Activated naive CD8-positive, alpha-beta T cell treated with anti-CD3 and anti-CD28 coated beads for 36 hours (primary cell): ENCODE data around the gene SRSF4. TPM values are rescaled to one million over a fixed set of nuclear protein-coding genes. Genes with fewer than 3 reads are reported as not detected.
"Not testable (repeated sequence)": the region's sequence is repeated elsewhere in the genome, so short reads cannot be mapped to it uniquely, and the experiment has no call there.

Source experiments
- DNase-seq: peaks from one replicate; pipeline ENCODE4 v3.0.0; 2021
- H3K27ac Mint-ChIP-seq: one replicate; pipeline ENCODE4 v1.8.0; 2022; ENCODE audit warnings: mild to moderate bottlenecking, moderate library complexity, mixed read lengths
- H3K27me3 Mint-ChIP-seq: one replicate; pipeline ENCODE4 v1.8.0; 2022; ENCODE audit warnings: mild to moderate bottlenecking, mixed read lengths
- H3K36me3 Mint-ChIP-seq: one replicate; pipeline ENCODE4 v1.8.0; 2021; ENCODE audit warnings: mild to moderate bottlenecking, mixed read lengths
- H3K4me1 Mint-ChIP-seq: one replicate; pipeline ENCODE4 v1.8.0; 2021; ENCODE audit warnings: mixed read lengths
- H3K4me3 Mint-ChIP-seq: one replicate; pipeline ENCODE4 v1.8.0; 2022; ENCODE audit warnings: mild to moderate bottlenecking, moderate library complexity, mixed read lengths
- H3K9me3 Mint-ChIP-seq: one replicate; pipeline ENCODE4 v1.8.0; 2022; ENCODE audit warnings: mixed read lengths
- total RNA-seq, 2 experiments: library from RNA; stranded (reverse); gene quantifications; one replicate each; pipeline ENCODE4 v1.2.3, GENCODE V29; 2021

Gene SRSF4
- total RNA-seq, 2 experiments from 2014 or later: 113 to 114 TPM

- Mint-ChIP-seq H3K9me3 (no peaks in the 10 kb centered on the region), H3K4me1 (peaks cover 33% of the 10 kb centered on the region), H3K27ac (no peak overlapping the region), H3K4me3 (no peak overlapping the region), H3K27me3 (no peaks in the 10 kb centered on the region), H3K36me3 (peaks cover 31% of the 10 kb centered on the region)
- DNase-seq: no peak
These were observed 19.7 kb downstream of the SRSF4 start for GRCh38 chr1:29162025-29162424.

- peaks cover 33% of the 10 kb centered on the region for H3K36me3 Mint-ChIP-seq
- H3K27ac Mint-ChIP-seq: no peak overlapping the region
- H3K27me3 Mint-ChIP-seq: no peaks in the 10 kb centered on the region
- DNase-seq: no peak
- no peaks in the 10 kb centered on the region for H3K9me3 Mint-ChIP-seq
- H3K4me3 Mint-ChIP-seq: no peak overlapping the region
- H3K4me1 Mint-ChIP-seq: peaks cover 18% of the 10 kb centered on the region
These were observed 21.9 kb downstream of the SRSF4 start for GRCh38 chr1:29159773-29160172.

GRCh38 chr1:29157269-29157601 lies 24.5 kb downstream of the SRSF4 start:
- no peak overlapping the region for H3K4me3 Mint-ChIP-seq
- no peak overlapping the region for H3K27ac Mint-ChIP-seq
- H3K36me3 Mint-ChIP-seq: peaks cover 33% of the 10 kb centered on the region
- no peaks in the 10 kb centered on the region for H3K9me3 Mint-ChIP-seq
- no peak for DNase-seq
- H3K4me1 Mint-ChIP-seq: peaks cover 4% of the 10 kb centered on the region
- no peaks in the 10 kb centered on the region for H3K27me3 Mint-ChIP-seq

- Mint-ChIP-seq H3K4me1 (peaks cover 2% of the 10 kb centered on the region), H3K27ac (no peak overlapping the region), H3K9me3 (no peaks in the 10 kb centered on the region), H3K27me3 (no peaks in the 10 kb centered on the region), H3K36me3 (peaks cover 35% of the 10 kb centered on the region), H3K4me3 (no peak overlapping the region)
- DNase-seq: no peak
These were observed 25.0 kb downstream of the SRSF4 start for GRCh38 chr1:29156543-29157268.

- H3K27me3 Mint-ChIP-seq: no peaks in the 10 kb centered on the region
- H3K4me3 Mint-ChIP-seq: no peak overlapping the region
- H3K4me1 Mint-ChIP-seq: peaks cover 4% of the 10 kb centered on the region
- H3K9me3 Mint-ChIP-seq: no peaks in the 10 kb centered on the region
- H3K27ac Mint-ChIP-seq: no peak overlapping the region
- peaks cover 56% of the 10 kb centered on the region for H3K36me3 Mint-ChIP-seq
- DNase-seq: no peak
These were observed 29.5 kb downstream of the SRSF4 start for GRCh38 chr1:29152046-29152805.

- not testable (repeated sequence) for H3K4me3 Mint-ChIP-seq, H3K4me1 Mint-ChIP-seq, DNase-seq, H3K9me3 Mint-ChIP-seq, H3K27me3 Mint-ChIP-seq, H3K27ac Mint-ChIP-seq
- peaks cover 69% of the 10 kb centered on the region for H3K36me3 Mint-ChIP-seq
These were observed 31.4 kb downstream of the SRSF4 start for GRCh38 chr1:29150346-29150745.

GRCh38 chr1:29148656-29149491 lies 32.8 kb downstream of the SRSF4 start:
- peaks cover 3% of the 10 kb centered on the region for H3K9me3 Mint-ChIP-seq
- DNase-seq: no peak
- H3K27ac Mint-ChIP-seq: no peak overlapping the region
- peak overlapping the region; percentile 40 for H3K4me3 Mint-ChIP-seq
- H3K27me3 Mint-ChIP-seq: no peaks in the 10 kb centered on the region
- H3K4me1 Mint-ChIP-seq: peaks cover 2% of the 10 kb centered on the region
- peaks cover 74% of the 10 kb centered on the region for H3K36me3 Mint-ChIP-seq

GRCh38 chr1:29145739-29146437 lies 35.8 kb downstream of the SRSF4 start:
- H3K27ac Mint-ChIP-seq: peak overlapping the region; percentile 31
- no peak for DNase-seq
- H3K36me3 Mint-ChIP-seq: peaks cover 65% of the 10 kb centered on the region
- peaks cover 2% of the 10 kb centered on the region for H3K4me1 Mint-ChIP-seq
- H3K9me3 Mint-ChIP-seq: peaks cover 3% of the 10 kb centered on the region
- no peaks in the 10 kb centered on the region for H3K27me3 Mint-ChIP-seq
- H3K4me3 Mint-ChIP-seq: no peak overlapping the region

- Mint-ChIP-seq H3K4me1 (peaks cover 2% of the 10 kb centered on the region), H3K36me3 (peaks cover 50% of the 10 kb centered on the region), H3K9me3 (peaks cover 3% of the 10 kb centered on the region), H3K4me3 (no peak overlapping the region), H3K27me3 (no peaks in the 10 kb centered on the region), H3K27ac (no peak overlapping the region)
- DNase-seq: no peak
These were observed 37.5 kb downstream of the SRSF4 start for GRCh38 chr1:29144178-29144577.

GRCh38 chr1:29142714-29143113 lies 39.0 kb downstream of the SRSF4 start:
- peaks cover 3% of the 10 kb centered on the region for H3K9me3 Mint-ChIP-seq
- H3K4me3 Mint-ChIP-seq: no peak overlapping the region
- H3K27me3 Mint-ChIP-seq: no peaks in the 10 kb centered on the region
- no peaks in the 10 kb centered on the region for H3K4me1 Mint-ChIP-seq
- no peak overlapping the region for H3K27ac Mint-ChIP-seq
- DNase-seq: no peak
- peaks cover 36% of the 10 kb centered on the region for H3K36me3 Mint-ChIP-seq

GRCh38 chr1:29136391-29136915 lies 45.2 kb downstream of the SRSF4 start:
- peak overlapping the region; percentile 9 for H3K27ac Mint-ChIP-seq
- no peak overlapping the region for H3K4me3 Mint-ChIP-seq
- H3K9me3 Mint-ChIP-seq: no peaks in the 10 kb centered on the region
- H3K27me3 Mint-ChIP-seq: peaks cover 24% of the 10 kb centered on the region
- DNase-seq: no peak
- H3K4me1 Mint-ChIP-seq: no peaks in the 10 kb centered on the region
- no peaks in the 10 kb centered on the region for H3K36me3 Mint-ChIP-seq

- H3K9me3 Mint-ChIP-seq: no peaks in the 10 kb centered on the region
- peaks cover 24% of the 10 kb centered on the region for H3K27me3 Mint-ChIP-seq
- H3K27ac Mint-ChIP-seq: no peak overlapping the region
- H3K4me3 Mint-ChIP-seq: no peak overlapping the region
- no peaks in the 10 kb centered on the region for H3K4me1 Mint-ChIP-seq
- DNase-seq: no peak
- no peaks in the 10 kb centered on the region for H3K36me3 Mint-ChIP-seq
These were observed 47.0 kb downstream of the SRSF4 start for GRCh38 chr1:29134695-29135028.

- H3K4me3 Mint-ChIP-seq: no peak overlapping the region
These were observed 47.6 kb downstream of the SRSF4 start for GRCh38 chr1:29133861-29134694.

GRCh38 chr1:29131056-29131455 lies 50.6 kb downstream of the SRSF4 start:
- H3K9me3 Mint-ChIP-seq, H3K27ac Mint-ChIP-seq, H3K4me1 Mint-ChIP-seq, H3K36me3 Mint-ChIP-seq, H3K4me3 Mint-ChIP-seq, DNase-seq: not testable (repeated sequence)
- H3K27me3 Mint-ChIP-seq: peaks cover 27% of the 10 kb centered on the region

More at GRCh38 chr1:29133861-29134694, 47.6 kb downstream of the SRSF4 start:
- no peak for DNase-seq
- no peaks in the 10 kb centered on the region for H3K4me1 Mint-ChIP-seq
- no peak overlapping the region for H3K27ac Mint-ChIP-seq
- no peaks in the 10 kb centered on the region for H3K9me3 Mint-ChIP-seq
- peaks cover 24% of the 10 kb centered on the region for H3K27me3 Mint-ChIP-seq
- no peaks in the 10 kb centered on the region for H3K36me3 Mint-ChIP-seq
